ENCODE data around the gene COG4. TPM values are rescaled to one million over a fixed set of nuclear protein-coding genes. Genes with fewer than 3 reads are reported as not detected.

Gene COG4
- total RNA-seq, 1 experiment from 2014 or later = 54.2 TPM

- Histone ChIP-seq H2AFZ (ENCODE audit: low read depth, low read length, poor library complexity, severe bottlenecking) (no peak overlapping the region), H3K27me3 (ENCODE audit: insufficient read depth, low read length) (no peaks in the 10 kb centered on the region), H3K79me2 (ENCODE audit: insufficient read depth, low read length) (no peaks in the 10 kb centered on the region), H3K4me1 (ENCODE audit: control insufficient read depth in 1 of 2, insufficient read depth in 2 of 2, low read length in 2 of 2) (no peaks in the 10 kb centered on the region), H4K20me1 (ENCODE audit: insufficient read depth) (no peaks in the 10 kb centered on the region), H3K4me2 (ENCODE audit: low read length) (no peak overlapping the region), H3K9me2 (ENCODE audit: insufficient read depth) (no peaks in the 10 kb centered on the region), H3K36me3 (ENCODE audit: control insufficient read depth in 1 of 2, insufficient read depth in 2 of 2, low read length in 2 of 2) (peaks cover 18 to 24% of the 10 kb centered on the region in 2 experiments; a peak in 3 of 4 replicates), H3K4me3 (replicated peaks in 1 of 2; ENCODE audit: low read depth in 1 of 2, low read length in 2 of 2) (no peak overlapping the region), H3K27ac (ENCODE audit: low read depth, low read length) (no peak overlapping the region), H3K9ac (ENCODE audit: low read length) (no peak overlapping the region), H3K9me3 (ENCODE audit: control insufficient read depth in 1 of 2, insufficient read depth in 1 of 2, low read depth in 1 of 2, low read length in 2 of 2) (no peaks in the 10 kb centered on the region)
- DNase-seq (ENCODE audit: low read depth, low spot score) (no peak), ATAC-seq (no peak)
- POLR2A ChIA-PET = no interaction called here
- TF ChIP-seq CEBPB (IDR thresholded peaks at IDR 0.05; ENCODE audit: low read depth) (no peak), CBX3 (IDR thresholded peaks at IDR 0.05; ENCODE audit: low read depth) (no peak), SP1 (IDR thresholded peaks at IDR 0.05; ENCODE audit: low read depth) (no peak), SIN3A (IDR thresholded peaks at IDR 0.05; ENCODE audit: low read depth) (no peak)
- CTCF ChIA-PET = no interaction called here
- BruUV-seq (replicated peaks) = no TSS peak
- intact Hi-C loops (cut with micrococcal nuclease) = no loop called here
- RAD21 ChIA-PET (ENCODE audit: low non-redundant PET in 1 of 2, low total read pairs in 2 of 2, uncharacterized antibody in 2 of 2, unreplicated experiment in 2 of 2) = no interaction called here
Observed at GRCh38 chr16:70495425-70496182, 27.8 kb downstream of the COG4 start.

- BruUV-seq (replicated peaks) = no TSS peak
- ATAC-seq = no peak
- CTCF ChIA-PET = no interaction called here
- H3K27me3 ChIP-seq (ENCODE audit: insufficient read depth, low read length) = no peaks in the 10 kb centered on the region
- H3K27ac ChIP-seq (ENCODE audit: low read depth, low read length) = no peak overlapping the region
- intact Hi-C loops (cut with micrococcal nuclease) = no loop called here
- no peak overlapping the region for H3K4me2 ChIP-seq (ENCODE audit: low read length)
- TF ChIP-seq REST (IDR thresholded peaks at IDR 0.05; ENCODE audit: low read depth) (no peak), ZBTB33 (IDR thresholded peaks at IDR 0.05; ENCODE audit: extremely low read depth, insufficient replicate concordance, low read length) (no peak), CBX3 (IDR thresholded peaks at IDR 0.05; ENCODE audit: low read depth) (no peak), EZH2phosphoT487 (IDR thresholded peaks at IDR 0.05; ENCODE audit: borderline replicate concordance) (no peak), CEBPB (IDR thresholded peaks at IDR 0.05; ENCODE audit: low read depth) (no peak), CTCF (IDR thresholded peaks at IDR 0.05 in 2 of 3, conservative IDR thresholded peaks at IDR 0.05 in 1 of 3; ENCODE audit: borderline replicate concordance in 1 of 3, insufficient read depth in 1 of 3, low read depth in 2 of 3, low read length in 2 of 3) (no peak)
- no peaks in the 10 kb centered on the region for H3K4me1 ChIP-seq (ENCODE audit: control insufficient read depth in 1 of 2, insufficient read depth in 2 of 2, low read length in 2 of 2)
- POLR2A ChIA-PET = no interaction called here
- no peaks in the 10 kb centered on the region for H3K9me2 ChIP-seq (ENCODE audit: insufficient read depth)
- H3K79me2 ChIP-seq (ENCODE audit: insufficient read depth, low read length) = no peaks in the 10 kb centered on the region
- H2AFZ ChIP-seq (ENCODE audit: low read depth, low read length, poor library complexity, severe bottlenecking) = no peak overlapping the region
- H4K20me1 ChIP-seq (ENCODE audit: insufficient read depth) = no peaks in the 10 kb centered on the region
- no peak overlapping the region for H3K9ac ChIP-seq (ENCODE audit: low read length)
- no peak overlapping the region for H3K4me3 ChIP-seq (replicated peaks in 1 of 2; ENCODE audit: low read depth in 1 of 2, low read length in 2 of 2)
- RAD21 ChIA-PET (ENCODE audit: low non-redundant PET in 1 of 2, low total read pairs in 2 of 2, uncharacterized antibody in 2 of 2, unreplicated experiment in 2 of 2) = no interaction called here
- no peak for DNase-seq (ENCODE audit: low read depth, low spot score)
- peaks cover 18 to 29% of the 10 kb centered on the region in 2 experiments; a peak in 3 of 4 replicates for H3K36me3 ChIP-seq (ENCODE audit: control insufficient read depth in 1 of 2, insufficient read depth in 2 of 2, low read length in 2 of 2)
- H3K9me3 ChIP-seq (ENCODE audit: control insufficient read depth in 1 of 2, insufficient read depth in 1 of 2, low read depth in 1 of 2, low read length in 2 of 2) = no peaks in the 10 kb centered on the region
Observed at GRCh38 chr16:70494777-70495176, 28.6 kb downstream of the COG4 start.
